Activated CD8-positive, alpha-beta memory T cell treated with anti-CD3 and anti-CD28 coated beads for 1 hour (primary cell): ENCODE measurements around the gene CCDC71.

ENCODE experiments used
- DNase-seq, 2 donors: peaks; one replicate each; pipeline ENCODE4 v3.0.0-alpha.2; 2020; ENCODE audit warnings: low read depth in 1 of 2; ENCODE audit errors: extremely low read depth in 1 of 2

CCDC71 gene

GRCh38 chr3:49165771-49166751, at the start of gene CCDC71:
CCDC71 (minus strand) TSS chr3:49166331; CDS start chr3:49164208, 2,123 bp downstream.
- peak; percentile 33 to 60 for DNase-seq

GRCh38 chr3:49213998-49214397, 47.9 kb upstream of the CCDC71 start:
- DNase-seq, result no peak

- DNase-seq, result no peak
Observed at GRCh38 chr3:49213541-49213943, 47.4 kb upstream of the CCDC71 start.

GRCh38 chr3:49199900-49200281, 33.8 kb upstream of the CCDC71 start:
- no peak for DNase-seq

- DNase-seq, result no peak
Observed at GRCh38 chr3:49199239-49199899, 33.2 kb upstream of the CCDC71 start.

- DNase-seq, result no peak
Observed at GRCh38 chr3:49198611-49199230, 32.6 kb upstream of the CCDC71 start.

GRCh38 chr3:49198161-49198560, 32.0 kb upstream of the CCDC71 start:
- DNase-seq, result no peak

GRCh38 chr3:49191741-49192140, 25.6 kb upstream of the CCDC71 start:
- DNase-seq, result no peak

GRCh38 chr3:49183873-49184272, 17.7 kb upstream of the CCDC71 start:
- no peak for DNase-seq

GRCh38 chr3:49182682-49183081, 16.6 kb upstream of the CCDC71 start:
- no peak for DNase-seq

GRCh38 chr3:49181351-49181750, 15.2 kb upstream of the CCDC71 start:
- DNase-seq, result no peak

GRCh38 chr3:49180116-49180515, 14.0 kb upstream of the CCDC71 start:
- no peak for DNase-seq

GRCh38 chr3:49177073-49177472, 10.9 kb upstream of the CCDC71 start:
- no peak for DNase-seq

GRCh38 chr3:49175530-49175929, 9.4 kb upstream of the CCDC71 start:
- no peak for DNase-seq

GRCh38 chr3:49174397-49174985, 8.4 kb upstream of the CCDC71 start:
- DNase-seq, result no peak

GRCh38 chr3:49173792-49174170, 7.7 kb upstream of the CCDC71 start:
- no peak for DNase-seq

- DNase-seq, result no peak
Observed at GRCh38 chr3:49173116-49173791, 7.1 kb upstream of the CCDC71 start.

- DNase-seq, result no peak
Observed at GRCh38 chr3:49172551-49173041, 6.5 kb upstream of the CCDC71 start.

GRCh38 chr3:49171775-49172500, 5.8 kb upstream of the CCDC71 start:
- DNase-seq, result no peak
